Ishikawa (cell line): Measurements from ENCODE around the gene TBL1X.

Experiments
- CEBPB ChIP-seq: IDR thresholded peaks from 2 replicates; pipeline ENCODE4 v1.6.1; 2012
- CREB1 ChIP-seq: IDR thresholded peaks from 2 replicates; pipeline ENCODE4 v1.6.1; 2012; ENCODE audit warnings: low read depth
- EGR1 ChIP-seq: IDR thresholded peaks from 2 replicates; pipeline ENCODE4 v1.6.1; 2012
- MAX ChIP-seq: IDR thresholded peaks from 2 replicates; pipeline ENCODE4 v1.6.1; 2012
- RAD21 ChIP-seq: IDR thresholded peaks from 2 replicates; pipeline ENCODE4 v1.6.1; 2012; ENCODE audit warnings: low read depth
- REST ChIP-seq: IDR thresholded peaks from 2 replicates; pipeline ENCODE4 v1.6.1; 2012; ENCODE audit warnings: low read depth, mild to moderate bottlenecking
- TCF12 ChIP-seq: IDR thresholded peaks from 2 replicates; pipeline ENCODE4 v1.6.1; 2012; ENCODE audit warnings: low read depth
- USF1 ChIP-seq: IDR thresholded peaks from 2 replicates; pipeline ENCODE4 v1.6.1; 2012

- TF ChIP-seq RAD21 (no peak), MAX (no peak), USF1 (no peak), TCF12 (no peak), REST (no peak), CREB1 (no peak), EGR1 (no peak), CEBPB (no peak)
Observed at GRCh38 chrX:9434051-9434550, 30.8 kb upstream of the TBL1X start.
